HFFc6 (cell line): ENCODE results near the gene STT3B. TPM values are rescaled to one million over a fixed set of nuclear protein-coding genes. Genes with fewer than 3 reads are reported as not detected.

Experiments
- DNase-seq: peaks from one replicate; pipeline ENCODE4 v3.0.0-alpha.2; 2018
- H3K27ac Mint-ChIP-seq: 2 replicates; pipeline ENCODE4 v1.8.0; 2020; ENCODE audit warnings: mild to moderate bottlenecking, mixed read lengths
- H3K27me3 Mint-ChIP-seq: 2 replicates; pipeline ENCODE4 v1.8.0; 2021; ENCODE audit warnings: mild to moderate bottlenecking, moderate library complexity, mixed read lengths; ENCODE audit not compliant: insufficient read depth
- H3K36me3 Mint-ChIP-seq: 2 replicates; pipeline ENCODE4 v1.8.0; 2021; ENCODE audit warnings: low read depth, mixed read lengths
- H3K4me1 Mint-ChIP-seq: 2 replicates; pipeline ENCODE4 v1.8.0; 2020; ENCODE audit warnings: low read depth, mixed read lengths
- H3K4me3 Mint-ChIP-seq: 2 replicates; pipeline ENCODE4 v1.8.0; 2020; ENCODE audit warnings: mild to moderate bottlenecking, moderate library complexity, mixed read lengths
- H3K9me3 Mint-ChIP-seq: 2 replicates; pipeline ENCODE4 v1.8.0; 2020; ENCODE audit warnings: mild to moderate bottlenecking, mixed read lengths
- CTCF ChIP-seq: fragments of 200-600 bp; sonication (generic); IDR thresholded peaks from 2 replicates; pipeline ENCODE4 v1.5.0; 2021; ENCODE audit warnings: antibody characterized with exemption, mild to moderate bottlenecking
- total RNA-seq, 6 experiments: library from RNA; stranded (reverse); fragmentation: NEBNext Ultra II Directional; extraction: Animal tissue kit (Norgen Biotek cat#: 25700); gene quantifications; 2 replicates in 1 of 6; 3 replicates in 5 of 6; pipeline ENCODE4 v1.2.3, GENCODE V29; 2021

The STT3B gene
- total RNA-seq, 6 experiments from 2014 or later: 124 to 153 (median 135) TPM

- Mint-ChIP-seq H3K4me1 (no peaks in the 10 kb centered on the region), H3K27ac (no peak overlapping the region), H3K9me3 (no peaks in the 10 kb centered on the region), H3K36me3 (no peaks in the 10 kb centered on the region), H3K27me3 (peaks cover 6% of the 10 kb centered on the region), H3K4me3 (no peak overlapping the region)
- TF ChIP-seq CTCF: no peak
- no peak for DNase-seq
These were observed 11.3 kb upstream of the STT3B start for GRCh38 chr3:31521468-31521867.

- Mint-ChIP-seq H3K27me3 (peaks cover 7% of the 10 kb centered on the region), H3K36me3 (no peaks in the 10 kb centered on the region), H3K27ac (no peak overlapping the region), H3K4me3 (no peak overlapping the region), H3K4me1 (no peaks in the 10 kb centered on the region), H3K9me3 (no peaks in the 10 kb centered on the region)
- TF ChIP-seq CTCF: no peak
- no peak for DNase-seq
These were observed 10.6 kb upstream of the STT3B start for GRCh38 chr3:31522152-31522551.

GRCh38 chr3:31523543-31523942 lies 9.2 kb upstream of the STT3B start:
- H3K36me3 Mint-ChIP-seq: no peaks in the 10 kb centered on the region

GRCh38 chr3:31525532-31525931 lies 7.2 kb upstream of the STT3B start:
- H3K27me3 Mint-ChIP-seq: peaks cover 7% of the 10 kb centered on the region

More at GRCh38 chr3:31523543-31523942, 9.2 kb upstream of the STT3B start:
- peaks cover 7% of the 10 kb centered on the region for H3K27me3 Mint-ChIP-seq
- TF ChIP-seq CTCF: no peak
- no peak overlapping the region for H3K4me3 Mint-ChIP-seq
- H3K27ac Mint-ChIP-seq: no peak overlapping the region
- no peak for DNase-seq
- no peaks in the 10 kb centered on the region for H3K9me3 Mint-ChIP-seq
- H3K4me1 Mint-ChIP-seq: no peaks in the 10 kb centered on the region

GRCh38 chr3:31529421-31529820 lies 3.3 kb upstream of the STT3B start:
- H3K27me3 Mint-ChIP-seq: peaks cover 9% of the 10 kb centered on the region
- H3K4me3 Mint-ChIP-seq: no peak overlapping the region
- no peak for DNase-seq
- H3K36me3 Mint-ChIP-seq: no peaks in the 10 kb centered on the region
- H3K9me3 Mint-ChIP-seq: no peaks in the 10 kb centered on the region
- no peak for TF ChIP-seq CTCF
- no peak overlapping the region for H3K27ac Mint-ChIP-seq
- H3K4me1 Mint-ChIP-seq: peaks cover 10% of the 10 kb centered on the region

More at GRCh38 chr3:31525532-31525931, 7.2 kb upstream of the STT3B start:
- no peak overlapping the region for H3K4me3 Mint-ChIP-seq
- no peaks in the 10 kb centered on the region for H3K4me1 Mint-ChIP-seq
- H3K36me3 Mint-ChIP-seq: no peaks in the 10 kb centered on the region
- TF ChIP-seq CTCF: no peak
- no peak for DNase-seq
- H3K27ac Mint-ChIP-seq: no peak overlapping the region
- H3K9me3 Mint-ChIP-seq: no peaks in the 10 kb centered on the region
